ENCODE results near the gene YIF1B.

GRCh38 chr19:38360839-38361631 lies 45.3 kb upstream of the YIF1B start:
- TF ChIP-seq CTCF (IDR thresholded peaks at IDR 0.05) (no peak), POLR2A (IDR thresholded peaks at IDR 0.05) (no peak), POLR2AphosphoS5 (IDR thresholded peaks at IDR 0.05) (no peak)
